ENCODE data around the gene LRRC49.

- no peak for TF ChIP-seq CTCF (conservative IDR thresholded peaks at IDR 0.05; ENCODE audit: low read depth, low read length)
- no peak for TF ChIP-seq POLR2A (IDR thresholded peaks at IDR 0.05; ENCODE audit: low read depth, low read length)
- TF ChIP-seq USF2 (IDR thresholded peaks at IDR 0.05; ENCODE audit: low read depth, low read length): no peak
- no peak for TF ChIP-seq RFX5 (IDR thresholded peaks at IDR 0.05; ENCODE audit: low read depth, low read length)
- no peak for TF ChIP-seq BHLHE40 (IDR thresholded peaks at IDR 0.05; ENCODE audit: low read depth, low read length)
- TF ChIP-seq RAD21 (IDR thresholded peaks at IDR 0.05; ENCODE audit: low read length): no peak
- TF ChIP-seq SMC3 (IDR thresholded peaks at IDR 0.05; ENCODE audit: low read depth, low read length): no peak
- no peak for TF ChIP-seq CEBPB (IDR thresholded peaks at IDR 0.05; ENCODE audit: low read depth, low read length)
Observed at GRCh38 chr15:70936326-70936725, 43.7 kb downstream of the LRRC49 start.

Measured in IMR-90 (cell line).